Endothelial cell of hepatic sinusoid (primary cell): ENCODE measurements around the gene MATN1.

Source experiments
- in situ Hi-C: cut with HindIII; loops from 2 replicates; pipeline ENCODE4 v1.10.0; 2017; ENCODE audit warnings: low sequenced_read_pairs

Gene MATN1

DNA sequence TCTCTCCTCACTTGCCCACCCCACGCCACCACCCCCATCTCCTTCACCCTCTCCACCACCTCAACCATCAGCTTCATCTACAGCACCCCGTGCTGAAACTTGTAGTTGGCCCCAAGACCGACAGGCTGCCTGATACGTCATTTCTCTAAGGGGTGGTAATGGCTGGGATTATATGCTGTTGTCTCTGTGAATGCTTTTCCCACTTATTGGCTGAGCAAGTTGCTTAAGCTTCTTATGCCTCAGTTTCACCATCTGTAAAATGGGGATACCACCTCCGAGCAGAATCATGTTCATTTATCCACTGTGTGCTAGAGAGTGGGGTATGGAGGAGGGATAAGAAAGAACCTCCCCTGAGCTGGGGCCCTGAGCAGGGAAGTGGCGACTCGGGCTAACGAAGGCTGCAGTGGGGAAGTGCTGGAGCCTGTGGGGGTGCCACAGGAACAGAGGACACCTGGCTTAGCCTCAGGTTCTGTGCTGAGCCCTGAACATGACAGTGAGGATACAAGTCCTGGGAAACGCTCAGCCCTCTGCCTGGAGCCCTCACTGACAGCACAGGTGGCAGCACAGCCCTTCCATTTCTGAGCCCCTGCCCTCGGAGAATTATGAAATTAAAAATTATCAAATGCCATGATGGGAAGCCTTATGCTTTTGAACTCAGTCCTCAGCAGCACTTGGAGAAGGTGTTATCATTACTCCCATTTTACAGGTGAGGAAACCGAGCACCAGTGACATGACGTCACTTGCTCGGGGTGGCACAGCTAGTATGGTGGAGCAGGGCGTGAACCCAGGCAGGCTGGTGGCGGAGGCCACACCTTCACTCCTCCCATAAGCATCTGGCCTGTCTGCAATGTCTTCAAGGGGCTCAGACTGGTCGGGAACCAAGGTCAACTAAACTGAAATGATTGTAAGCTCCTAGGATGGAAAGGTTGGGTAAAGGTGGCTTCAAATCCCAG is 2.8 kb downstream of the MATN1 start:
- in situ Hi-C loops: loop anchor here (5.0 kb wide), 2 partner anchors 52 to 92 kb away; no protein-coding TSS in a partner anchor

DNA sequence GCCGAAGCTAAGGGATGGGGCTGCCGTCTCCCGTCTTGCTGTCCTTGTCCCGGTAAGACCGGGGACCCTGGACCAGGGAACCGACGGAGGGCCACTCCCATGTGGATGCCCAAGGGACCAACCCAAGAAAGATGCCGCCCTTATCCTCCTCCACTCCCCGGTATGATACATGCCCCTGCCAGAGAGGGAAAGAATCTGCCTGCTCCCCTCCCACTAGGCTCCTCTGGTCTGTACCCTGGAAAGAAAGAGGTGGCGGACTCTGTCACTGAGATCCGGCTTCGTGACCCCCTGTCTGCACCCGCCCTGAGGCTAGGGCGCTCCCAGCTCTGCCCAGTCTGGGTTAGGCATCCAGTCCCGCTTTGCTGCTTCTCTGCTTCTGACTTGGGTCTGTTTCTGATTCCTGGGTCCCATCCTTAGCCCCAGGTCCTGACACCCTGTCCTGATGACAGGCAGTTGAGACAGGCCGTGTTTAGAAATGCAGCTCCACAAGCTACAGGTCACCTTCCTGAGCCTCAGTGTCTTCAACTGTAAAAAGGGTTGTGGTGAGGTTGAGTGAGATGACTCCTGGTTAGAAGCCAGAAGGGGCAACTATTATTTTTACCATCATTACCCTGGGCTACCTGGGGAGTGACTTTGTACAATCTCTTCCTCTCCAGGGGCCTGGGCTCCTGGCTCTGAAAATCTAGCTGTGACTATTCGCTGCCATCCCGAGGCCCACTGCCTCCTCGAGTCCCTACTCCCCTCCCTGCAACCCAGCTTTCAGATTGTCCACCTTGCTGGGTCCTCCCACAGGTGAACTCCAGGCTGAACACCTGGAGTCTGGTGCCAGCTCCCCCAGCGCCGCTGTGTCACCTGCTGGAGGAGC is 3.7 kb downstream of the MATN1 start:
- in situ Hi-C loops: loop anchor here (5.0 kb wide), 2 partner anchors 53 to 93 kb away; no protein-coding TSS in a partner anchor

DNA sequence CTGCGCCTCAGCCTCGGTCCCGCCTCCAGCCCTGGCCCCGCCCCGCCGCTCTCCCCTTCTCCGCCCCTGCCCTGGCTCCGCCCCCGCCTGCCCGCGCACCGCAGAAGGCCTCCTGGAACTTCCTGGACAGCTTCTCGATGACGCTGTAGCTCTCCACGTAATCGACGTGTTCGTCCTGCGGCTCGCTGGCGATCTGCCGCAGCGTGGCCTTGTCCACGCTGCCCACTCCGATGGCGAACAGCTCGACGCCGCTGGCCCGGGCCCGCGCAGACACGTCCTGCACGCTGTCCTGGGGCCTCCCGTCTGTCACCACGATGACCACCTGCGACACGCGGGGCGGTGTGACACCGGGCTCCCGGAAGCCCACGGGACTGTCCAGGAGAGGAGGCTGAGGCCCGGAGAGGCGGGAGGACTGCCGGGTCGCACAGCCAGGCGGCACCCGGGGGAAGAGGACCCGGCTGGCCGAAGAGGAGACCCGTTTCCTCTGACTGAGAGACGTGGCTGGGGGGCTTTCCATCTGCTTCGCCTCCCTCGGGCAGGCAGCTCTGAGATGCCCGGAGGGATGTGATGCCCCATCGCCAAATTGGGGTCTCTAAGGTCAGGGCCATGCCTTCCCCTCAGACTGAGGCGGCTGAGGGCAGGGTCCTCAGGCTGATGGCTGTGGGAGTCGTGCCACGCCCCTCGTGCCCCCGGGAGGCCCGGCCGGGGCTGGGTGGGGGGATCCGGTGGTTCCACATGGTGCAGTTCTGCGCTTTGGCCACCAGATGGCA is 4.6 kb downstream of the MATN1 start:
- in situ Hi-C loops: no loop called here

DNA sequence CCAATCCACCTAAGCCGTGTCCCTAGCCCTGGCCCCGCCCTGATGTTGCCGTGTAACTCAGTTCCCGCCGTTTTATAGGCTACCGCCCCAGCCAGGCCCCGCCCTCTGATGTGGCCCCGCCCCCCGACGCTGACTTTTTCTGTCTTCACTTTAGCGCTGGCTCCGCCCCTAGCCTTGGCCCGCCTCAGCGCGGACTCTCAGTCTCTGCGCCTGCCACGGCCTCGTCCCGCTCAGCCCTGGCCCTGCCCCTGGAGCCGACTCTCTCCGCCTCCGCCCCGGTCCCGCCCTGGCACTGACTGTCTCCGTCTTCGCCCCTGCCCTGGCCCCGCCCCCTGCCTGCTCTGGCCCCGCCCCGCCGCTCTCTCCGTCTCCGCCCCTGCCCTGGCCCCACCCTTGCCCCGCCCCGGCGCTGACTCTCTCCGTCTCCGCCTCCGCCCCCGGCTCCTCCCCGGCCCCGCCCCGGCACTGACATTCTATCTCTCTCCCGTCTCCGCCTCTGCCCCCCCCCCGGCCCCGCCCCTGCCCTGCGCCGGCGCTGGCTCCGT is 5.2 kb downstream of the MATN1 start:
- in situ Hi-C loops: no loop called here

DNA sequence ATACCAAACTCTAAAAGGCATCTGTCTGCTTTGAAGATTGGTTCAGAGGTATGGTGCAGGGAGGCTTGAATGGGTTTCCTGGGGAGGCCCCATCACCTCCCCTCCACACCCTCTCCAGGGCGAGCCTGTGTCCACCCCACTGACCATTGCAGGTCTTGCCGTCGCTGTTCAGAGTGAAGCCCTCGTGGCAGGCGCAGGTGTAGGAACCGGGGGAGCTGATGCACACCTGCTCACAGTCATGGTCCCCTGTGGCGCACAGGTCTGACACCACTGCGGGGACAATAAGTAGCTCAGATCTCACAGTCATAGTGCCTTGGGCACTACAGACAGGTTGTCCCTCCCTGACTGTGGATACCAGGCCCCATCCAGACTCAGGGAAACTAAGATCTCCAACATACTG is 6.7 kb downstream of the MATN1 start:
- in situ Hi-C loops: no loop called here

DNA sequence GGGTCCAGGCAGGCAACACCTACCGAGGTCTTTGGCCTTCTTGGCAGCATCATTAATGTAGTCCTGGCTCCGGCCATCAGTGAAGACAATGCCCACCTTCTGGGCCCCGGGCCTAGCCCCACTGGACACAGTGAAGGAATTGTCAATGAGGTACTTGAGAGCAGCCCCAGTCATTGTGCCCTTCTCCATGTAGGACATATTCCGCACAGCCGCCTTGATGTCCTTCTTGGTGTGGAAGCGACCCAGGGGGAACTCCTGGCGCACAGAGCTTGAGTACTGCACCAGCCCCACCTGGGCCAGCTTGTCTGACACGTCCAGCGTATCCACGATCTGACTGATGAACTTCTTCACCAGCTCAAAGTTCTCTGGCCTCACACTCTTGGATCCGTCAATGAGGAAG is 7.5 kb downstream of the MATN1 start:
- in situ Hi-C loops: no loop called here

DNA sequence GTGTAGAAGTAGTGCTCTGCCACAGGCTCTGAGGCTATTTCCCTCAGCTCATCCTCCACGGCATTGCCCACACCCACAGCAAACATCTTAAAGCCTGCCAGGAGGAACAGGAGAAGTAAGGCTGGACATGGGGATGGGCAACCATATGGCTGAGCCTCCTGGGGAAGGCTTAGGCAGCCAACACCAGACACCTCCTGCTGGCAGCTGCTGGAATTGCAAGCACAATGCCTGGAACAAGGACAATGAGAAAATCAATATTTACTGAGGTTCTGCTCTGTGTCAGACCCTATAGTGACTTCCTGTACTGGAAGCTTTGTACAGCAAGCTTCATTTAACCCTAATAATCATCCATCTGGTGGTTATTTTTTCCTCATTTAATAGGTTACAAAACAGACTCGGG is 8.2 kb downstream of the MATN1 start:
- in situ Hi-C loops: no loop called here

DNA sequence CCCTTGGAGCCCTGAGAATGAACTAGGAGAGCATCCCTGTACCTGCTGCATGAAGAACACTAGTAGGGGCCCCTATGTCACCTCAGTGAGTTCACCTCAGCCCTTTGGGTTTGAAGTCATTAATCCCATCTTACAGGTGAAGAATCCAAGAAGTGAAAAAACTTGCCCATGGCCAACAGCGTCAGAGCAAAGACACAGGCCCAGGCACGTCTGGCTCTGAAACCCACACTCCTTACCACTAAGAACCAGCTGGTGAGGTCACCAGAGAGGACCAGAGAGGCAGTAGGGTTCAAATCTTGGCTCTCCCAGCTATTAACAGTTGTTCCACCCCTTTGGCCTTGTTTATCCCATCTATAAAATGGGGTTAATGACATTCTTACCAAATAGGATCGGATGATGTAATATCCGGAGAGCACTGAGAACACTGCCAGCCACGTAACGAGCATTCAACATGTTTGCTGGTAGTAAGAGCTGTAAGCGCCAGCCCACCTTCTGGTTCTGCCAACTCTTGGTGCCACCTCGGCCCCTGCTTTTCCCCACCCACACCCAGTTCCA is 8.8 kb downstream of the MATN1 start:
- in situ Hi-C loops: no loop called here

DNA sequence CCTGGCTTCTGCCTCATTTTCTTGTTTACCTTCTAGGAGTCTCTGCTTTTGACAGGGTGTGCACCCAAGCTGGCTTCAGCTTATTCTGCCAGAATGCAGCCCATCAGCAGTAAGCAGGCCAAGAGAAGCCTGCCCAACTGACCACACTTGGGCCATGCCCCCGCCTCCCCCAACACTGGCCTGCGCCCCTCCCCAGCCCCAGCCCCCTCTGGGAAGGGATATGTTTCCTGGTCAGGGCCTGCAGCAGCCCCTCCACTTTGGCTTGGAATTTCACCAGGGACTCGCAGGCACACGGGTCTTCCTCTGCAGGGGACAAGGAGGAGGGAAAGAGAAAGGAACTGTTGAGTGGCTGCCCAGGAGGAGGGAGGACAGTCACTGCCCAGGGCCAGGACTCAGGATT is 9.4 kb downstream of the MATN1 start:
- in situ Hi-C loops: no loop called here

DNA sequence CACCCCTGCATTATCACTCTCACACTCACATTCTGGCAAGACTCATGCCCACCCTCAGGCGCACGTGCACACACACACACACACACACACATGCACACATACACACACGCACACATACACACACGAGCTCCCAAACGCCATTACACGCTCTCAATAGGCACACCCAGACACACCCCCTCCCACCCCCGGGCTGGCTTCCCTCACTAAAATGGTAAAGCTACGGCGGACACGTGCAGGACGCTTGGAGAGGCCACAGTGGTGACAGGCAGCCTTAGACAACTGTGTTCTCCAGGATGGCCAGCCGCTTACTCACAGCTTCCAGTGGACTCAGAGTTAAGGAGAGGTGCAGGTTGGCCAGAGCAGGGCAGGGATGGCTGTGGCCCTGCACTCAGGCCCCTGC is 10.1 kb downstream of the MATN1 start:
- in situ Hi-C loops: no loop called here

DNA sequence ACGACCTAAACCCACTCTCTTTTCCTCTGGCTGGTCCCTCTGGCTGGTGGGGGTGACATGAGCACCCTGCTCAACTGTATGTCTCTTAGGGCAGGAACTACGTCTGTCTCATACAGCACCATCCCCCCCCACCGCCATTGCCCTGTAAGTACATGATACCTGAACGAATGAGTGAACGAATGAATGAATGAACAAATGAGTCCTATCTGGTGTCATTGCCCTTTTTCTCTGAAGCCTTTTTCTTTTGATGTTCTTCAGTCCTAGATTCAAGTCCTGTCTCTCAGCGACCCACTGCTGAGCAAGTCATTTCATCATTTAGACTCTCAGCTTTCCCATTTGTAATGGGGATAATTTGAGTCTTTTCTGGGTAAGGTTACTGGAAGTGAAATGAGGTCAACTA is 10.8 kb downstream of the MATN1 start:
- in situ Hi-C loops: no loop called here

DNA sequence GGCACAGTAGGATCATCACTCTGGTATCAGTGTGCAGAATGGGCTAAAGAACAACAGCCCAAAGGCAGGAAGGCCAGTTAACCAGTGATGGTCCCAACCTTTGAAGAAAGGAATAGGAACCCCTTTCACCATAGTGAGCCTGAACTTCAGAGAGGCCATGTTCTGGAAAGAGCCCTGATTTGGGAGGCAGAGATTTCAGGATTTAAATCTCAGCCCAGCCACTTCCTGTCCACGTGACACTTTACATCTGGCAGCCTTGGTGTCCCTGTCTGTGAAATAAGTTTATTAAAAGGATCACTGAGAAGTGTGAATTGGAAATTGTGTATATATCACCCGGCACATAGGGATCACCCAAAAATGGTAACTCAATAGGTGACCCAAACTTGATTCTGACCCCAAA is 13.0 kb downstream of the MATN1 start:
- in situ Hi-C loops: no loop called here

DNA sequence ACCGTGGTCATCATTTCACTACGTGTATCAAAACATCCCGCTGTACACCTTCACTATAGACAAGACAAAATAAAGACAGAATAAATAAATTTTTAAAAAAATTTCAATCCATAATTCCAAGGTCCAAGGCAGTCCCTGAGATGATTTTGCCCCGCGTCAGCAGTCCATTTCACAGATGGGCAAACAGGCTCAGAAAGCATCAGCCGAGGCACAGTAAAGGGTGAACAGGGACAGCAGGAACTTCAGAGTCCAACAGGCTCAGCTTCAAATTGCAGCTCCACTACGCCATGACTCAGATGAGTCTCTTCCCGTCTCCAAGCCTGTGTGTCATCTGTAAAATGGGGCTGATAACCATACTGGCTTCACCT is 15.0 kb downstream of the MATN1 start:
- in situ Hi-C loops: no loop called here

DNA sequence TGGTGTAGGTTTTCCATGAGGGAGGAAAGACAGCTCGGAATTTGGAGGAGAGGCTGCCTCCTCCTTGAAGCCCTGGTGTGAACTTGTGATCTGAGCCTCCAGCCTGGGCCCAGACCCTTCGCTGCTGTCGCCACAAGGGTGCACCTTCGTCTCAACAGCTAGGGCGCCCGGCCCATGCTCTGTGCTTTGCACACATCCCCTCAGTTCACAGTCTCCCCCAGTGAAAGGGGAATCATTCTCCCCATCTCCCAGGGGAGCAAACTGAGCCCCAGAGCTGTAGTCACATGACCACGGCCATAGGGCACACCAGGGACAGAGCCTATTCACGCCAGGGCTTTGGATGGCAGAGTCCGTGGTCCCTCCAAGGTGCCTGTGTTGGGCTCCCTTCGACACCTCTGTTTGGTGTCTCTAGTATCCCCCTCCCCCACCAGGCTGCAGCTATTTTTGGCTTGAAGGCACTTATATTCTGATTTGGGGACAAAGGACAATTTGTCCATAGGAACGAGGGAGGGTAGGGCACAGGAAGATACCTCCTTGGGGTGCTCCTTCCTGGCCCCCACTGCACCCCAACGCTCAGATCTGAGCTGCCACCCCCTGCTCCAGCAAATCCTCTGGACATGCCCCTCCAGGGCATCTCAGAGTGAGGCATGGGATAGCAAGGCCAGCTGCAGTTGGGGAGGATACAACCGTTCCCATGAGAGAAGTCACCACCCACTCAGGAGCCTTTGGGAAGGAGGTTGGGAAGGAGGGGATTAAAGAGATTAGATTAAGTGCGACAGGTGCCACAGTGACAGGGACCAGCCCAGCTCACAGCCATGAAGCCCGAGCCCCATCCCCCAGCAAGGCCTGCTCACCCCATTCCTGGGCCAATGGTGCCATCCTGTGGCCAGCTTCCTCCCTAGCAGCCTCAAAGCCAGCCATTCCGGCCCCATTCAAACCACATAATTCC is 15.7 kb downstream of the MATN1 start:
- in situ Hi-C loops: no loop called here

DNA sequence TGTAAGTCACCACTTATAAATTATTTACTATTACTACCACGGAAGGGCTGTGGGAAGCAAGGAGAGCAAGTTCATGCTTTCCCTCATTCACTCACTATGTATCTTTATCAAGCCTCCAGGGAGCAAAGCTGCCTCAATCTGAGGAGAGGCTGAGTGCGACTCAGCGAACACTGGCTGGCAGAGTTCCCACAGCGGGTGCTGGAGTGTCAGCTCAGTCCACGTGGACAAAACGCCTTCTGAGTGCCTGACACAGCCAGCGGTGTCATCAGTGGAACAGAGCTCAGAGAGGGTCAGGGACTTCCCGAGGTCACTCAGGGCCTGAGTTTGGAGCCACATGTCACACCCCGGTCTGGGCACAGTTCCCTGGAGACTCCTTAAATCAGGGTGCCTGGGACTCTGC is 16.9 kb downstream of the MATN1 start:
- in situ Hi-C loops: no loop called here

DNA sequence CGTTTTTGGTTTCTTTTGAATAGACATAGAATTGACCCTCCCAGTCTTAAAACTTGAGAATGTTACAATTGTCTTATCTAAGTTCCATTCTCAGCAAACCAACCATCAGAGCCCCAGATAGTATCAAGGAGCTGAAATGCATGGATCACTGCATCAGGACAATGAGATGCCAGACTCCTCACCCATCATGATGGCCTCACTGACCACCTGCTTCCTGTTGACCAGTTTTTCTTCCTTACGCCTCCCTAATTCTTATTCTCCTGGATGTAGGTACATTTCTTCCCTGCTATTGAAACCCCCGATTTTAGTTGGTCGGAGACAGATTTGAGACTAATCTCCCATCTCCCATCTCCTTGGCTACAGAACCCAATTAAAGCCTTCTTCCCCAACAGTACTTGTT is 17.7 kb downstream of the MATN1 start:
- in situ Hi-C loops: no loop called here

DNA sequence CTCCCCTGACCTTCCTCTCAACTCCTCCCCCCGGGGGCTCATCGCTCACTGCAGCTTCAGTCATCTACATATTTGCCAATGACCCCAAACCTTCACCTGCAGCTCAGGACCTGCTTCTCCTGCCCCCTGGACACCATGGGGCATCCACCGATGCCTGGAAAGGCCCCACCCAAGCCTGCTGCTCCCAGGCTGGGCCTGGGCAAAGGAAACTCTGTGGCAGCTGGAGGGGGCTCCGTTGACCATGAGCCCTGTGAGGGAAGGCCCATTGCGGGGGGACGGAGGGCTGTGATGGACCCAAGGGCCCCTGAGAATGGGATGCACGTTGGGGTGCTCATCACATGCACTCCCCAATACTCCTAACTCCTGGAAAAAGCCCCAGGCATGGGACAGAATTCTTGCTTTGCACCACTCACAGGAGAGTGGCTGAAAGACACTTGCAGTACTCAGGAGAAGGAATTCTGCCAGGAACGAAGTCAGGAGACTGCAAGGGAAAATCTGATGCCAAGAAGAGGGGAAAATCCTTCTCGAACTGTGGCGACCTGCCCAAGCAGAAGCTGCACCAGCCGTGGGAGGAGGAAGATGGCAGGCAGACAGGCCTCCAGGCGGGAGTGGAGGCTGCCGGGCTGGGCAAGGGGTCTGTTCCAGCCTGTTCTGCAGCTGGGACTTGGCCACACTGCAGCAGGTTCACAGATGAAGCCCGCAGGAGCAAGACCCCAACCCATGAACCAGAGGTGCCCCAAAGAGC is 18.4 kb downstream of the MATN1 start:
- in situ Hi-C loops: no loop called here

DNA sequence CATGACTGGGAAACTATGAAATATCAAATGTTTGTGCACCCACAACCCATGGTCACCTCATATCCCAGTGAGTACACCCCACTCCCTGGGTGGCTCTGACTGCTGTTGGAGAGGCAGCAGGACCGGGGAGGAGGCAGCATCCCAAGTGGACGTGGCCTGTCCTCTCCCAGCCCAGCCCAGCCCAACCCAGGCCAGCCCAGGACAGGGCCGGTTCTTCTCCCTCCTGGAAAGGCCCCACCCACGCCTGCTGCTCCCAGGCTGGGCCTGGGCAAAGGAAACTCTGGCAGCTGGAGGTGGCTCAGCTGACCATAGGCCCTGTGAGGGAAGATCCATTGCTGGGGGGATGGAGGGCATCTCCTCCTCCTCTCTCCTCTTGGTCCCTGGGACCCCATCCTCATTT is 19.1 kb downstream of the MATN1 start:
- in situ Hi-C loops: no loop called here

DNA sequence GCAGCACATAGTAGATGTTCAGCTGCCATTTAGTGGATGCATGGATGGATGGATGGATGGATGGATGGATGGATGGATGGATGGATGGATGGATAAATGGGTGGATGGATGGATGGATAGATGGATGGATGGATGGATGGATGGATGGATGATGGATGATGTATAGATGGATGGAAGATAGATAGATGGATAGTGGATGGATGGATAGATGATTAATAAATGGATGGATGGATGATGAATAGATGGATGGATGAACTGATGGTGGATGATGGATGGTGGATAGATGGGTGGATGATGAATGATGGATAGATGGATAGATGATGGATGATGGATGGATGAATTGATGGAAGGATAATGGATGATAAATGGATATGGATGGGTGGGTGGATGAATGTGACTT is 20.6 kb downstream of the MATN1 start:
- in situ Hi-C loops: no loop called here
